ENCODE data around the gene NFXL1.
A peak's percentile ranks its signal among the peaks of the same experiment; 100 is the strongest.

Gene NFXL1

GRCh38 chr4:47837908-47838294, 76.5 kb downstream of the NFXL1 start, which contains the start of gene CORIN:
Gene CORIN (minus strand): TSS chr4:47838067. CDS start chr4:47837949, 118 bp downstream.
- Histone ChIP-seq H3K4me1 (ENCODE audit: insufficient read depth, low read length) (peaks cover 4% of the 10 kb centered on the region), H3K4me3 (ENCODE audit: low read length) (peak within 1 kb of the TSS; percentile 23), H2AFZ (ENCODE audit: low read depth, low read length) (no peak within 1 kb of the TSS), H3K9me3 (ENCODE audit: low read length) (no peaks in the 10 kb centered on the region), H3K27me3 (ENCODE audit: insufficient read depth, low read length) (no peaks in the 10 kb centered on the region), H3K36me3 (ENCODE audit: insufficient read depth, low read length) (no peaks in the 10 kb centered on the region)

- Histone ChIP-seq H3K4me3 (ENCODE audit: low read length) (no peak overlapping the region), H2AFZ (ENCODE audit: low read depth, low read length) (no peak overlapping the region), H3K4me1 (ENCODE audit: insufficient read depth, low read length) (peaks cover 4% of the 10 kb centered on the region), H3K9me3 (ENCODE audit: low read length) (no peaks in the 10 kb centered on the region), H3K27me3 (ENCODE audit: insufficient read depth, low read length) (no peaks in the 10 kb centered on the region), H3K36me3 (ENCODE audit: insufficient read depth, low read length) (no peaks in the 10 kb centered on the region)
Measured at GRCh38 chr4:47837094-47837907, 77.1 kb downstream of the NFXL1 start.

- Histone ChIP-seq H3K4me3 (ENCODE audit: low read length) (peak overlapping the region; percentile 27), H3K9me3 (ENCODE audit: low read length) (no peaks in the 10 kb centered on the region), H2AFZ (ENCODE audit: low read depth, low read length) (no peak overlapping the region), H3K36me3 (ENCODE audit: insufficient read depth, low read length) (no peaks in the 10 kb centered on the region), H3K27me3 (ENCODE audit: insufficient read depth, low read length) (no peaks in the 10 kb centered on the region), H3K4me1 (ENCODE audit: insufficient read depth, low read length) (peaks cover 4% of the 10 kb centered on the region)
Measured at GRCh38 chr4:47836641-47837093, 77.7 kb downstream of the NFXL1 start.

GRCh38 chr4:47835494-47835893, 78.9 kb downstream of the NFXL1 start:
- peaks cover 4% of the 10 kb centered on the region for H3K4me1 ChIP-seq (ENCODE audit: insufficient read depth, low read length)
- no peak overlapping the region for H2AFZ ChIP-seq (ENCODE audit: low read depth, low read length)
- no peak overlapping the region for H3K4me3 ChIP-seq (ENCODE audit: low read length)
- H3K9me3 ChIP-seq (ENCODE audit: low read length): no peaks in the 10 kb centered on the region
- H3K36me3 ChIP-seq (ENCODE audit: insufficient read depth, low read length): no peaks in the 10 kb centered on the region
- no peaks in the 10 kb centered on the region for H3K27me3 ChIP-seq (ENCODE audit: insufficient read depth, low read length)

- Histone ChIP-seq H3K36me3 (ENCODE audit: insufficient read depth, low read length) (no peaks in the 10 kb centered on the region), H3K4me1 (ENCODE audit: insufficient read depth, low read length) (peaks cover 1% of the 10 kb centered on the region), H3K4me3 (ENCODE audit: low read length) (no peak overlapping the region), H3K9me3 (ENCODE audit: low read length) (no peaks in the 10 kb centered on the region), H3K27me3 (ENCODE audit: insufficient read depth, low read length) (no peaks in the 10 kb centered on the region), H2AFZ (ENCODE audit: low read depth, low read length) (no peak overlapping the region)
Measured at GRCh38 chr4:47831026-47831679, 83.2 kb downstream of the NFXL1 start.

GRCh38 chr4:47830265-47831025, 83.9 kb downstream of the NFXL1 start:
- no peak overlapping the region for H3K4me3 ChIP-seq (ENCODE audit: low read length)
- no peaks in the 10 kb centered on the region for H3K9me3 ChIP-seq (ENCODE audit: low read length)
- no peak overlapping the region for H2AFZ ChIP-seq (ENCODE audit: low read depth, low read length)
- H3K36me3 ChIP-seq (ENCODE audit: insufficient read depth, low read length): no peaks in the 10 kb centered on the region
- no peaks in the 10 kb centered on the region for H3K27me3 ChIP-seq (ENCODE audit: insufficient read depth, low read length)
- H3K4me1 ChIP-seq (ENCODE audit: insufficient read depth, low read length): no peaks in the 10 kb centered on the region

- no peak overlapping the region for H3K4me3 ChIP-seq (ENCODE audit: low read length)
- H3K4me1 ChIP-seq (ENCODE audit: insufficient read depth, low read length): peaks cover 7% of the 10 kb centered on the region
- H3K27me3 ChIP-seq (ENCODE audit: insufficient read depth, low read length): no peaks in the 10 kb centered on the region
- no peak overlapping the region for H2AFZ ChIP-seq (ENCODE audit: low read depth, low read length)
- no peaks in the 10 kb centered on the region for H3K9me3 ChIP-seq (ENCODE audit: low read length)
- no peaks in the 10 kb centered on the region for H3K36me3 ChIP-seq (ENCODE audit: insufficient read depth, low read length)
Measured at GRCh38 chr4:47829438-47829837, 84.9 kb downstream of the NFXL1 start.

- Histone ChIP-seq H3K27me3 (ENCODE audit: insufficient read depth, low read length) (no peaks in the 10 kb centered on the region), H3K9me3 (ENCODE audit: low read length) (no peaks in the 10 kb centered on the region), H3K36me3 (ENCODE audit: insufficient read depth, low read length) (no peaks in the 10 kb centered on the region), H2AFZ (ENCODE audit: low read depth, low read length) (no peak overlapping the region), H3K4me1 (ENCODE audit: insufficient read depth, low read length) (peaks cover 7% of the 10 kb centered on the region), H3K4me3 (ENCODE audit: low read length) (no peak overlapping the region)
Measured at GRCh38 chr4:47827343-47828047, 86.9 kb downstream of the NFXL1 start.

GRCh38 chr4:47824840-47825239, 89.5 kb downstream of the NFXL1 start:
- Histone ChIP-seq H3K36me3 (ENCODE audit: insufficient read depth, low read length) (no peaks in the 10 kb centered on the region), H3K9me3 (ENCODE audit: low read length) (no peaks in the 10 kb centered on the region), H3K27me3 (ENCODE audit: insufficient read depth, low read length) (no peaks in the 10 kb centered on the region), H3K4me1 (ENCODE audit: insufficient read depth, low read length) (peaks cover 7% of the 10 kb centered on the region), H3K4me3 (ENCODE audit: low read length) (no peak overlapping the region), H2AFZ (ENCODE audit: low read depth, low read length) (no peak overlapping the region)

- Histone ChIP-seq H3K4me1 (ENCODE audit: insufficient read depth, low read length) (no peaks in the 10 kb centered on the region), H3K4me3 (ENCODE audit: low read length) (no peak overlapping the region), H2AFZ (ENCODE audit: low read depth, low read length) (no peak overlapping the region), H3K9me3 (ENCODE audit: low read length) (no peaks in the 10 kb centered on the region), H3K27me3 (ENCODE audit: insufficient read depth, low read length) (no peaks in the 10 kb centered on the region), H3K36me3 (ENCODE audit: insufficient read depth, low read length) (no peaks in the 10 kb centered on the region)
Measured at GRCh38 chr4:47819178-47819577, 95.2 kb downstream of the NFXL1 start.

- H3K4me3 ChIP-seq (ENCODE audit: low read length): no peak overlapping the region
- H3K9me3 ChIP-seq (ENCODE audit: low read length): no peaks in the 10 kb centered on the region
- no peaks in the 10 kb centered on the region for H3K27me3 ChIP-seq (ENCODE audit: insufficient read depth, low read length)
- H2AFZ ChIP-seq (ENCODE audit: low read depth, low read length): no peak overlapping the region
- no peaks in the 10 kb centered on the region for H3K36me3 ChIP-seq (ENCODE audit: insufficient read depth, low read length)
- no peaks in the 10 kb centered on the region for H3K4me1 ChIP-seq (ENCODE audit: insufficient read depth, low read length)
Measured at GRCh38 chr4:47817275-47817674, 97.1 kb downstream of the NFXL1 start.

GRCh38 chr4:47816748-47817147, 97.6 kb downstream of the NFXL1 start:
- no peaks in the 10 kb centered on the region for H3K27me3 ChIP-seq (ENCODE audit: insufficient read depth, low read length)
- H3K9me3 ChIP-seq (ENCODE audit: low read length): no peaks in the 10 kb centered on the region
- no peak overlapping the region for H3K4me3 ChIP-seq (ENCODE audit: low read length)

More at GRCh38 chr4:47816748-47817147, 97.6 kb downstream of the NFXL1 start:
- Histone ChIP-seq H2AFZ (ENCODE audit: low read depth, low read length) (no peak overlapping the region), H3K36me3 (ENCODE audit: insufficient read depth, low read length) (no peaks in the 10 kb centered on the region), H3K4me1 (ENCODE audit: insufficient read depth, low read length) (no peaks in the 10 kb centered on the region)

Measured in neuron (in vitro differentiated cells).